HG03060 (cell line): ENCODE data around the gene CYP46A1.
"Not testable (repeated sequence)": the region's sequence is repeated elsewhere in the genome, so short reads cannot be mapped to it uniquely, and the experiment has no call there.

ENCODE experiments used
- ATAC-seq: cut with Tn5 transposase; IDR thresholded peaks from one replicate; pipeline ENCODE4 v1.9.1; 2021; ENCODE audit warnings: low read depth, moderate number of reproducible peaks; ENCODE audit not compliant: unreplicated experiment

The CYP46A1 gene

GRCh38 chr14:99656171-99656570, 27.9 kb upstream of the CYP46A1 start:
- no peak for ATAC-seq

GRCh38 chr14:99657645-99658155, 26.4 kb upstream of the CYP46A1 start:
- ATAC-seq, result no peak

GRCh38 chr14:99658218-99658845, 25.8 kb upstream of the CYP46A1 start:
- no peak for ATAC-seq

- no peak for ATAC-seq
These were observed 24.8 kb upstream of the CYP46A1 start for GRCh38 chr14:99659333-99659741.

GRCh38 chr14:99660006-99660566, 24.0 kb upstream of the CYP46A1 start:
- ATAC-seq, result no peak

GRCh38 chr14:99660794-99661193, 23.3 kb upstream of the CYP46A1 start:
- no peak for ATAC-seq

- not testable (repeated sequence) for ATAC-seq
These were observed 22.9 kb upstream of the CYP46A1 start for GRCh38 chr14:99661206-99661605.

GRCh38 chr14:99662846-99663245, 21.3 kb upstream of the CYP46A1 start:
- no peak for ATAC-seq

GRCh38 chr14:99663386-99664057, 20.6 kb upstream of the CYP46A1 start:
- ATAC-seq, result no peak

GRCh38 chr14:99664058-99664936, 19.8 kb upstream of the CYP46A1 start:
- no peak for ATAC-seq

GRCh38 chr14:99664937-99665273, 19.2 kb upstream of the CYP46A1 start:
- ATAC-seq, result no peak

GRCh38 chr14:99666533-99666932, 17.6 kb upstream of the CYP46A1 start:
- no peak for ATAC-seq

GRCh38 chr14:99667045-99667444, 17.1 kb upstream of the CYP46A1 start:
- ATAC-seq, result no peak

- ATAC-seq, result no peak
These were observed 16.3 kb upstream of the CYP46A1 start for GRCh38 chr14:99667821-99668220.

GRCh38 chr14:99668307-99669295, 15.5 kb upstream of the CYP46A1 start:
- no peak for ATAC-seq

GRCh38 chr14:99670361-99671234, 13.5 kb upstream of the CYP46A1 start:
- no peak for ATAC-seq

- no peak for ATAC-seq
These were observed 12.6 kb upstream of the CYP46A1 start for GRCh38 chr14:99671235-99672224.
